Nephron progenitor cell (in vitro differentiated cells): ENCODE data around the gene PRUNE1.

Experiments
- DNase-seq: peaks from one replicate; pipeline ENCODE4 v3.0.0; 2021
- H3K27ac Mint-ChIP-seq: 2 replicates; pipeline ENCODE4 v1.8.0; 2021; ENCODE audit warnings: mild to moderate bottlenecking, moderate library complexity, mixed read lengths
- H3K27me3 Mint-ChIP-seq: 2 replicates; pipeline ENCODE4 v1.8.0; 2021; ENCODE audit warnings: mild to moderate bottlenecking, low read depth, mixed read lengths; ENCODE audit not compliant: poor library complexity
- H3K36me3 Mint-ChIP-seq: 2 replicates; pipeline ENCODE4 v1.8.0; 2021; ENCODE audit warnings: low read depth, mixed read lengths
- H3K4me1 Mint-ChIP-seq: 2 replicates; pipeline ENCODE4 v1.8.0; 2021; ENCODE audit warnings: mixed read lengths
- H3K4me3 Mint-ChIP-seq: 2 replicates; pipeline ENCODE4 v1.8.0; 2021; ENCODE audit warnings: mild to moderate bottlenecking, moderate library complexity, mixed read lengths
- H3K9me3 Mint-ChIP-seq: 2 replicates; pipeline ENCODE4 v1.8.0; 2021; ENCODE audit warnings: mild to moderate bottlenecking, moderate library complexity, mixed read lengths
- CTCF ChIP-seq: fragments of 200-600 bp; sonication (generic); IDR thresholded peaks from 2 replicates; pipeline ENCODE4 v1.5.0; 2021; ENCODE audit warnings: antibody characterized with exemption

PRUNE1 gene

GRCh38 chr1:151069103-151069486, 60.8 kb downstream of the PRUNE1 start:
- Mint-ChIP-seq H3K27ac (peak overlapping the region; percentile 68), H3K9me3 (no peaks in the 10 kb centered on the region), H3K4me3 (peak overlapping the region; percentile 66), H3K4me1 (peaks cover 41% of the 10 kb centered on the region), H3K27me3 (peaks cover 3% of the 10 kb centered on the region), H3K36me3 (peaks cover 51% of the 10 kb centered on the region)
- no peak for DNase-seq
- TF ChIP-seq CTCF, result no peak

- TF ChIP-seq CTCF, result peak; percentile 92
- H3K27ac Mint-ChIP-seq, result peak within 1 kb of the TSS; percentile 100
- H3K27me3 Mint-ChIP-seq, result peaks cover 3% of the 10 kb centered on the region
- peak within 1 kb of the TSS; percentile 96 for H3K4me3 Mint-ChIP-seq
- peaks cover 44% of the 10 kb centered on the region for H3K36me3 Mint-ChIP-seq
- DNase-seq, result peak; percentile 89
- no peaks in the 10 kb centered on the region for H3K9me3 Mint-ChIP-seq
- H3K4me1 Mint-ChIP-seq, result peaks cover 32% of the 10 kb centered on the region
Observed at GRCh38 chr1:151070474-151071276, 62.4 kb downstream of the PRUNE1 start, which contains the start of gene GABPB2. Gene GABPB2, plus strand, starts transcription at chr1:151070761. Its CDS starts 17,429 bp downstream, at chr1:151088190.

GRCh38 chr1:151072224-151072623, 64.0 kb downstream of the PRUNE1 start:
- Mint-ChIP-seq H3K9me3 (no peaks in the 10 kb centered on the region), H3K36me3 (peaks cover 31% of the 10 kb centered on the region), H3K27me3 (peaks cover 8% of the 10 kb centered on the region), H3K4me1 (peaks cover 28% of the 10 kb centered on the region), H3K4me3 (peak overlapping the region; percentile 96), H3K27ac (no peak overlapping the region)
- no peak for TF ChIP-seq CTCF
- no peak for DNase-seq
